ENCODE data around the gene KIAA0513.

Gene KIAA0513

GRCh38 chr16:85055493-85056210 is 28.1 kb downstream of the KIAA0513 start:
- TF ChIP-seq CTCF (IDR thresholded peaks at IDR 0.05; ENCODE audit: low read depth, low read length, missing control alignments), result no peak
- DNase-seq (ENCODE audit: low read depth), result peak; percentile 77
- H3K4me3 ChIP-seq (ENCODE audit: low read depth, low read length), result peak overlapping the region; percentile 1; the same call in 1 of the 2 replicates

GRCh38 chr16:85056211-85056748 is 28.7 kb downstream of the KIAA0513 start:
- peak; percentile 17 for TF ChIP-seq CTCF (IDR thresholded peaks at IDR 0.05; ENCODE audit: low read depth, low read length, missing control alignments)
- H3K4me3 ChIP-seq (ENCODE audit: low read depth, low read length), result no peak overlapping the region
- DNase-seq (ENCODE audit: low read depth), result no peak

- DNase-seq (ENCODE audit: low read depth), result no peak
- TF ChIP-seq CTCF (IDR thresholded peaks at IDR 0.05; ENCODE audit: low read depth, low read length, missing control alignments), result peak; percentile 36
- H3K4me3 ChIP-seq (ENCODE audit: low read depth, low read length), result no peak overlapping the region
Measured at GRCh38 chr16:85057212-85057889, 29.8 kb downstream of the KIAA0513 start.

GRCh38 chr16:85057948-85058347 is 30.4 kb downstream of the KIAA0513 start:
- H3K4me3 ChIP-seq (ENCODE audit: low read depth, low read length), result no peak overlapping the region
- DNase-seq (ENCODE audit: low read depth), result no peak
- TF ChIP-seq CTCF (IDR thresholded peaks at IDR 0.05; ENCODE audit: low read depth, low read length, missing control alignments), result no peak

GRCh38 chr16:85058909-85059308 is 31.3 kb downstream of the KIAA0513 start:
- TF ChIP-seq CTCF (IDR thresholded peaks at IDR 0.05; ENCODE audit: low read depth, low read length, missing control alignments), result no peak
- no peak for DNase-seq (ENCODE audit: low read depth)
- no peak overlapping the region for H3K4me3 ChIP-seq (ENCODE audit: low read depth, low read length)

GRCh38 chr16:85061566-85061965 is 34.0 kb downstream of the KIAA0513 start:
- no peak for TF ChIP-seq CTCF (IDR thresholded peaks at IDR 0.05; ENCODE audit: low read depth, low read length, missing control alignments)
- H3K4me3 ChIP-seq (ENCODE audit: low read depth, low read length), result no peak overlapping the region
- DNase-seq (ENCODE audit: low read depth), result no peak
